Mesothelial cell of epicardium (in vitro differentiated cells): ENCODE measurements around the gene AKTIP. TPM values are rescaled to one million over a fixed set of nuclear protein-coding genes. Genes with fewer than 3 reads are reported as not detected.
"Not testable (repeated sequence)": the region's sequence is repeated elsewhere in the genome, so short reads cannot be mapped to it uniquely, and the experiment has no call there.

Source experiments
- DNase-seq, 2 experiments: peaks; one replicate each; pipeline ENCODE4 v3.0.0; 2021; ENCODE audit warnings: low spot score in 2 of 2; ENCODE audit not compliant: unreplicated experiment in 2 of 2
- H3K27ac Mint-ChIP-seq: 2 replicates; pipeline ENCODE4 v1.8.0; 2021; ENCODE audit warnings: mixed read lengths
- H3K27me3 Mint-ChIP-seq: 2 replicates; pipeline ENCODE4 v1.8.0; 2021; ENCODE audit warnings: low read depth, mixed read lengths
- H3K36me3 Mint-ChIP-seq: 2 replicates; pipeline ENCODE4 v1.8.0; 2021; ENCODE audit warnings: mixed read lengths
- H3K4me1 Mint-ChIP-seq: 2 replicates; pipeline ENCODE4 v1.8.0; 2021; ENCODE audit warnings: mixed read lengths
- H3K4me3 Mint-ChIP-seq: 2 replicates; pipeline ENCODE4 v1.8.0; 2021; ENCODE audit warnings: mild to moderate bottlenecking, moderate library complexity, mixed read lengths
- H3K9me3 Mint-ChIP-seq: 2 replicates; pipeline ENCODE4 v1.8.0; 2021; ENCODE audit warnings: mixed read lengths
- total RNA-seq: library from RNA; stranded (reverse); gene quantifications from 3 replicates; pipeline ENCODE4 v1.2.1, GENCODE V29; 2021
- TF ChIP-seq, protein P1 (sequence below): fragments of 200-600 bp; sonication (generic); IDR thresholded peaks from one replicate; pipeline ENCODE4 v1.5.0; 2021; ENCODE audit warnings: antibody characterized with exemption; ENCODE audit not compliant: unreplicated experiment

The AKTIP gene
- total RNA-seq, 1 donor from 2014 or later: 41.1 TPM

DNA sequence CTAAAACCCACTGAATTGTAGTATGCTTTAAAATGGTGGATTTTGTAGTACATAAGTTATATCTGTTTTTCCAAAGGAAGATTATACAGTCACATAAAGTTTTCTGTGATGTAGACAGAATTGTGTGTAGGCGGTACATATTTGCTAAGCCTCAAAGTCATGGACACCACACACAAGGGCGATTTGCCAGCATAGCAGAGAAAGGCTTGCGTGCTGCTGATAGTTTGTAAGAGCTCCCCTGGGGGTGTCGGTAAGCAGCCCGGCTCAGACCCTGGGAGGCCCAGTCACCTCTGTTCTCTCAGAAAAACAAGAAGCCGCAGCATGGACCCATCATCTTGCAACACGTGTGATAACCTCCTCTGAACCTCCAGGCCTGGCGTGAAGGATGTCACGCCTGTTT lies 38.3 kb upstream of the AKTIP start:
- Mint-ChIP-seq H3K4me1 (peaks cover 5% of the 10 kb centered on the region), H3K27ac (no peak overlapping the region), H3K27me3 (no peaks in the 10 kb centered on the region), H3K36me3 (peaks cover 2% of the 10 kb centered on the region), H3K9me3 (peaks cover 4% of the 10 kb centered on the region), H3K4me3 (no peak overlapping the region)
- TF ChIP-seq, protein P1, sequence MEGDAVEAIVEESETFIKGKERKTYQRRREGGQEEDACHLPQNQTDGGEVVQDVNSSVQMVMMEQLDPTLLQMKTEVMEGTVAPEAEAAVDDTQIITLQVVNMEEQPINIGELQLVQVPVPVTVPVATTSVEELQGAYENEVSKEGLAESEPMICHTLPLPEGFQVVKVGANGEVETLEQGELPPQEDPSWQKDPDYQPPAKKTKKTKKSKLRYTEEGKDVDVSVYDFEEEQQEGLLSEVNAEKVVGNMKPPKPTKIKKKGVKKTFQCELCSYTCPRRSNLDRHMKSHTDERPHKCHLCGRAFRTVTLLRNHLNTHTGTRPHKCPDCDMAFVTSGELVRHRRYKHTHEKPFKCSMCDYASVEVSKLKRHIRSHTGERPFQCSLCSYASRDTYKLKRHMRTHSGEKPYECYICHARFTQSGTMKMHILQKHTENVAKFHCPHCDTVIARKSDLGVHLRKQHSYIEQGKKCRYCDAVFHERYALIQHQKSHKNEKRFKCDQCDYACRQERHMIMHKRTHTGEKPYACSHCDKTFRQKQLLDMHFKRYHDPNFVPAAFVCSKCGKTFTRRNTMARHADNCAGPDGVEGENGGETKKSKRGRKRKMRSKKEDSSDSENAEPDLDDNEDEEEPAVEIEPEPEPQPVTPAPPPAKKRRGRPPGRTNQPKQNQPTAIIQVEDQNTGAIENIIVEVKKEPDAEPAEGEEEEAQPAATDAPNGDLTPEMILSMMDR: no peak
- no peak for DNase-seq

DNA sequence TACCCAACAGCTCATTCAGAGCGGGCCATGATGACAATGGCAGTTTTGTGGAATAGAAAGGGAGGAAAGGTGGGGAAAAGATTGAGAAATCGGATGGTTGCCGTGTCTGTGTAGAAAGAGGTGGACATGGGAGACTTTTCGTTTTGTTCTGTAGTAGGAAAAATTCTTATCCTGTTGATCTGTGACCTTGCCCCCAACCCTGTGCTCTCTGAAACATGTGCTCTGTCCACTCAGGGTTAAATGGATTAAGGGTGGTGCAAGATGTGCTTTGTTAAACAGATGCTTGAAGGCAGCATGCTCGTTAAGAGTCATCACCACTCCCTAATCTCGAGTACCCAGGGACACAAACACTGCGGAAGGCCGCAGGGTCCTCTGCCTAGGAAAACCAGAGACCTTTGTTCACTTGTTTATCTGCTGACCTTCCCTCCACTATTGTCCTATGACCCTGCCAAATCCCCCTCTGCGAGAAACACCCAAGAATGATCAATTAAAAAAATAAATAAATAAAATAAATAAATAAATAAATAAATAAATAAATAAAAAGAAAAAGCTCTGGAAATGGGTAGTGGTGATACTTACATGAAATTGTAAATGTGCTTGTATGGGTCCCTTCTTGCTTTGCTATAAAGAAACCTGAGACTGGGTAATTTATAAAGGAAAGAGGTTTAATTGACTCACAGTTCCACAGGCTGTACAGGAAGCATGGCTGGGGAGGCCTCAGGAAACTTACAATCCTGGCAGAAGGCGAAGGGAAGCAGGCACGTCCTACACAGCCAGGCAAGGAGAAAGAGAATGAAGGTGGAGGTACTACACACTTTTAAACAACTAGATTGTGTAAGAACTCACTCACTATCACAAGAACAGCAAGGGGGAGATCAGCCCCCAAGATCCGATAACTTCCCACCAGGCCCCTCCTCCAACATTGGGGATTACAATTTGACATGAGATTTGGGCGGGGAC lies 37.0 kb upstream of the AKTIP start:
- not testable (repeated sequence) for H3K27me3 Mint-ChIP-seq, H3K9me3 Mint-ChIP-seq, DNase-seq, H3K4me1 Mint-ChIP-seq, H3K4me3 Mint-ChIP-seq, H3K27ac Mint-ChIP-seq, H3K36me3 Mint-ChIP-seq

DNA sequence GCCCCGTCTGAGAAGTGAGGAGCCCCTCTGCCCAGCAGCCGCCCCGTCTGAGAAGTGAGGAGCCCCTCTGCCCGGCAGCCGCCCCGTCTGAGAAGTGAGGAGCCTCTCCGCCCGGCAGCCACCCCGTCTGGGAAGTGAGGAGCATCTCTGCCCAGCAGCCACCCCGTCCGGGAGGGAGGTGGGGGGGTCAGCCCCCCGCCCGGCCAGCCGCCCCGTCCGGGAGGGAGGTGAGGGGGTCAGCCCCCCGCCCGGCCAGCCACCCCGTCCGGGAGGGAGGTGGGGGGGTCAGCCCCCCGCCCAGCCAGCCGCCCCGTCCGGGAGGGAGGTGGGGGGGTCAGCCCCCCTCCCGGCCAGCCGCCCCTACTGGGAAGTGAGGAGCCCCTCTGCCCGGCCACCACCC lies 36.3 kb upstream of the AKTIP start:
- not testable (repeated sequence) for DNase-seq, H3K4me3 Mint-ChIP-seq, H3K4me1 Mint-ChIP-seq, H3K27ac Mint-ChIP-seq, H3K27me3 Mint-ChIP-seq, H3K9me3 Mint-ChIP-seq, H3K36me3 Mint-ChIP-seq

DNA sequence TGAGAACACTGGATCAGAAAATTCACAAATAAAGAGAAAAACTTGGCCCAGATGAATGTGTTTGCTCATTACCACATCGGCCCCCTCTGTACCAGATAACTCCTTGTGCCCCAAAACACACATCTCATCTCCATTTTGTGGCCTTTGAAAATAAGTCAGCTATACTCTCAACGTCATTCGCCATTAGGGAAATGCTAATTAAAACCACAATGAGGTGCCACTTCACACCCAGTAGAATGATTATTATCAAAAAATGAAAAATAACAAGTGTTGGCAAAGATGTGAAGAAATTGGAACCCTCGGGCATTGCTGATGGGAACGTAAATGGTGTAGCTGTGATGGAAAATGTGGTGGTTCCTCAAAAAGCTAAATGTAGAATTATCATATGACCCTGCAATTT lies 34.6 kb upstream of the AKTIP start:
- TF ChIP-seq, protein P1: no peak
- H3K27me3 Mint-ChIP-seq: no peaks in the 10 kb centered on the region
- H3K27ac Mint-ChIP-seq: no peak overlapping the region
- DNase-seq: no peak
- no peaks in the 10 kb centered on the region for H3K4me1 Mint-ChIP-seq
- peaks cover 2% of the 10 kb centered on the region for H3K36me3 Mint-ChIP-seq
- H3K4me3 Mint-ChIP-seq: no peak overlapping the region
- peaks cover 4% of the 10 kb centered on the region for H3K9me3 Mint-ChIP-seq

DNA sequence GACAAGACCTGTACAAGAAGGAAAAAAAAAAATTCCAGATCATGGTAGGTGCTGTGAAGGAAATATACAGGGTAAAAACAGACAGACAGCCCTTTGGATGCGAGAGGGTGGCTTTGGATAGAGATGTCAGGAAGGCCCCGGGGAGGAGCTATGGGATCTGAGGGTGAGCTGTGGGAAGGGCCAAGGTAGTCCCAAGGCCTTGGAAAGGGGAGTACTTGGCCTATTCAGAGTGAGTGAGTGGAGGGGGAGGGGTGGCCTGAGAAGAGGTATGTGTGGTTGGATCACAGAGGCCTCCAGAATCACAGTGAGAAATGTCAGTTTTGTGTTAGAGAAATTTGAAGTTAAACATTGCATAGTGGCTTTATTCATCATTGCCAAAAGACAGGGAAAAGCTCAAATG lies 31.2 kb upstream of the AKTIP start:
- TF ChIP-seq, protein P1: no peak
- peaks cover 5% of the 10 kb centered on the region for H3K4me1 Mint-ChIP-seq
- no peaks in the 10 kb centered on the region for H3K27me3 Mint-ChIP-seq
- H3K27ac Mint-ChIP-seq: no peak overlapping the region
- peaks cover 2% of the 10 kb centered on the region for H3K36me3 Mint-ChIP-seq
- H3K9me3 Mint-ChIP-seq: peaks cover 4% of the 10 kb centered on the region
- DNase-seq: no peak
- no peak overlapping the region for H3K4me3 Mint-ChIP-seq

DNA sequence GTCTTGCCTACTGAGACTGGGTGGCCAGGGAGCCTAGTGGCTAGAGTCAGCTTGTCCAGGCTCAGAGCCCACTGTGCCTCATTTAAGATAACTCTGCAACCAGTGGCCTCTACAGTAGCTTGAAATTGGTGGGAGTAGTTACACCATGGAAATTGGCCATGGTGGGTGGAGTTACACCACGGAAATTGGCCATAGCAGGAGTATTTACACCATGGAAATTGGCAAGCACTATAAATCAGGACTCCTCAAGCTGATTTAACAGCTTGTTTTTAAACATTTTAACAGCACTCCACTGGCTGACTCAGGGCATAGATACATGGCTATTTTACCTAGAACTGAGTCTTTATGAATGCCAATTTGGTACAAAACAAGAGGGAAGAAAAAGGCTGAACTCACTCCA lies 27.7 kb upstream of the AKTIP start:
- peaks cover 5% of the 10 kb centered on the region for H3K4me1 Mint-ChIP-seq
- TF ChIP-seq, protein P1: no peak
- DNase-seq: no peak
- H3K36me3 Mint-ChIP-seq: no peaks in the 10 kb centered on the region
- H3K27me3 Mint-ChIP-seq: no peaks in the 10 kb centered on the region
- no peak overlapping the region for H3K4me3 Mint-ChIP-seq
- H3K9me3 Mint-ChIP-seq: no peaks in the 10 kb centered on the region
- no peak overlapping the region for H3K27ac Mint-ChIP-seq
